OCI-LY7 (cell line): ENCODE data around the gene FNDC3B. TPM values are rescaled to one million over a fixed set of nuclear protein-coding genes. Genes with fewer than 3 reads are reported as not detected.

Experiments
- BruUV-seq: library from RNA; stranded (reverse); fragments of 400-500 nt; replicated peaks from 2 replicates; lab custom pipeline; 2021; lab: Mats Ljungman, UMichigan
- CTCF ChIA-PET: fragments of 300-600 bp; sonication (Branson Sonifier 250); formaldehyde crosslinking; loops from one replicate; lab custom pipeline; 2022; ENCODE audit warnings: antibody characterized with exemption; ENCODE audit not compliant: unreplicated experiment; lab: Charles Lee
- POLR2A ChIA-PET: fragments of 300-600 bp; sonication (Branson Sonifier 250); formaldehyde crosslinking; loops from one replicate; lab custom pipeline; 2022; ENCODE audit warnings: antibody characterized with exemption; lab: Charles Lee
- DNase-seq: peaks from one replicate; pipeline ENCODE4 v3.0.0-alpha.2; 2015; ENCODE audit warnings: low spot score
- H2AFZ ChIP-seq: fragments of 200-600 bp; sonication (generic), shearing (Covaris generic); 2 replicates; pipeline ENCODE4 v1.6.1; 2014; ENCODE audit warnings: mild to moderate bottlenecking, antibody characterized with exemption, low read length, moderate library complexity
- H3K27ac ChIP-seq: fragments of 200-600 bp; sonication (generic); 2 replicates; pipeline ENCODE4 v1.5.1; 2014; ENCODE audit warnings: mixed run types, low read depth, mild to moderate bottlenecking, moderate library complexity, low read length, inconsistent platforms; ENCODE audit not compliant: poor library complexity, severe bottlenecking
- H3K36me3 ChIP-seq: fragments of 200-600 bp; sonication (generic); 2 replicates; pipeline ENCODE4 v1.6.1; 2014; ENCODE audit warnings: mild to moderate bottlenecking, antibody characterized with exemption, low read length, moderate library complexity, mixed read lengths; ENCODE audit not compliant: insufficient read depth
- H3K4me1 ChIP-seq: fragments of 200-600 bp; sonication (generic); 2 replicates; pipeline ENCODE4 v1.5.1; 2014; ENCODE audit warnings: mild to moderate bottlenecking, low read length; ENCODE audit not compliant: insufficient read depth, poor library complexity, severe bottlenecking
- H3K4me2 ChIP-seq: fragments of 200-600 bp; sonication (generic); 2 replicates; pipeline ENCODE4 v1.6.1; 2014; ENCODE audit warnings: mild to moderate bottlenecking, low read length
- H3K4me3 ChIP-seq: fragments of 200-600 bp; sonication (generic); 2 replicates; pipeline ENCODE4 v1.5.1; 2014; ENCODE audit warnings: mild to moderate bottlenecking, low read depth, low read length; ENCODE audit not compliant: poor library complexity, severe bottlenecking
- H3K79me2 ChIP-seq: fragments of 200-600 bp; sonication (generic); 2 replicates; pipeline ENCODE4 v1.6.1; 2016; ENCODE audit warnings: low read depth, mild to moderate bottlenecking, low read length, moderate library complexity, mixed read lengths; ENCODE audit not compliant: insufficient read depth
- H3K9me2 ChIP-seq: fragments of 200-600 bp; sonication (generic); 2 replicates; pipeline ENCODE4 v1.6.1; 2016; ENCODE audit warnings: mild to moderate bottlenecking, low read length, mixed read lengths; ENCODE audit not compliant: insufficient read depth
- H3K9me3 ChIP-seq: fragments of 200-600 bp; sonication (generic); 2 replicates; pipeline ENCODE4 v1.6.1; 2014; ENCODE audit warnings: mild to moderate bottlenecking, mixed run types, low read length, mixed read lengths
- H4K20me1 ChIP-seq: fragments of 200-600 bp; sonication (generic); 2 replicates; pipeline ENCODE4 v1.6.1; 2014; ENCODE audit warnings: mild to moderate bottlenecking, antibody characterized with exemption, low read length, moderate library complexity, mixed read lengths; ENCODE audit not compliant: insufficient read depth
- CTCF ChIP-seq: fragments of 200-600 bp; sonication (generic); conservative IDR thresholded peaks from 2 replicates; pipeline ENCODE4 v1.5.1; 2014; ENCODE audit warnings: mild to moderate bottlenecking, antibody characterized with exemption, low read length, moderate library complexity, mixed read lengths
- EZH2phosphoT487 ChIP-seq: fragments of 200-600 bp; sonication (generic); IDR thresholded peaks from 2 replicates; pipeline ENCODE4 v1.6.1; 2018; ENCODE audit warnings: low read depth, borderline replicate concordance, mild to moderate bottlenecking, mixed run types, antibody characterized with exemption, low read length, moderate library complexity, mixed read lengths
- intact Hi-C: fragments of 100-400 bp; cut with micrococcal nuclease; formaldehyde crosslinking; loops from one replicate; pipeline ENCODE4 v1.10.0; 2022; ENCODE audit not compliant: unreplicated experiment
- total RNA-seq, 2 experiments: library from RNA; depleted of rRNA in 1 of 2; stranded (reverse); fragments of >200 nt in 1 of 2; shearing (Covaris generic) in 1 of 2; gene quantifications; 2 replicates each; pipeline ENCODE4 v1.2.3, GENCODE V29; 2014 to 2022

FNDC3B gene
- total RNA-seq, 2 experiments from 2014 or later: 23.3 to 28.5 TPM

- no peaks in the 10 kb centered on the region for H3K4me1 ChIP-seq
- no TSS peak for BruUV-seq
- no peak for DNase-seq
- no peaks in the 10 kb centered on the region for H4K20me1 ChIP-seq
- no peaks in the 10 kb centered on the region for H3K79me2 ChIP-seq
- no peaks in the 10 kb centered on the region for H3K9me2 ChIP-seq
- H3K36me3 ChIP-seq: no peaks in the 10 kb centered on the region
- no peak overlapping the region for H2AFZ ChIP-seq
- no peak overlapping the region for H3K4me3 ChIP-seq
- intact Hi-C loops: no loop called here
- TF ChIP-seq EZH2phosphoT487 (no peak), CTCF (no peak)
- ChIA-PET POLR2A (no interaction called here), CTCF (interaction anchor here (0.5 kb wide), 1 partner anchor 94 kb away, joined by 3 read pairs; no protein-coding TSS in a partner anchor)
- H3K27ac ChIP-seq: no peak overlapping the region
- H3K9me3 ChIP-seq: no peaks in the 10 kb centered on the region
- H3K4me2 ChIP-seq: no peak overlapping the region
These were observed 25.2 kb upstream of the FNDC3B start for GRCh38 chr3:172014145-172014544.

GRCh38 chr3:172018364-172018763 lies 21.0 kb upstream of the FNDC3B start:
- intact Hi-C loops: no loop called here
- Histone ChIP-seq H4K20me1 (no peaks in the 10 kb centered on the region), H2AFZ (no peak overlapping the region), H3K79me2 (no peaks in the 10 kb centered on the region), H3K36me3 (no peaks in the 10 kb centered on the region), H3K4me2 (no peak overlapping the region), H3K4me1 (no peaks in the 10 kb centered on the region), H3K9me2 (no peaks in the 10 kb centered on the region), H3K9me3 (no peaks in the 10 kb centered on the region), H3K4me3 (no peak overlapping the region), H3K27ac (no peak overlapping the region)
- CTCF ChIA-PET: no interaction called here
- no peak for DNase-seq
- no peak for TF ChIP-seq CTCF
- POLR2A ChIA-PET: interaction anchor here (0.7 kb wide), 1 partner anchor 254 kb away, joined by 5 read pairs; no protein-coding TSS in a partner anchor
- no TSS peak for BruUV-seq

GRCh38 chr3:172020763-172021162 lies 18.6 kb upstream of the FNDC3B start:
- TF ChIP-seq EZH2phosphoT487 (no peak), CTCF (no peak)
- Histone ChIP-seq H3K36me3 (no peaks in the 10 kb centered on the region), H3K9me2 (no peaks in the 10 kb centered on the region), H4K20me1 (no peaks in the 10 kb centered on the region), H3K79me2 (no peaks in the 10 kb centered on the region), H2AFZ (no peak overlapping the region), H3K9me3 (no peaks in the 10 kb centered on the region), H3K27ac (no peak overlapping the region), H3K4me3 (no peak overlapping the region), H3K4me2 (no peak overlapping the region), H3K4me1 (no peaks in the 10 kb centered on the region)
- no peak for DNase-seq
- BruUV-seq: no TSS peak
- CTCF ChIA-PET: no interaction called here
- intact Hi-C loops: no loop called here
- POLR2A ChIA-PET: interaction anchor here (0.6 to 1.1 kb wide), 3 partner anchors 13 to 242 kb away, joined by 4 to 14 read pairs (median 4); partner anchors contain the start of gene FNDC3B
